Neuronal stem cell (in vitro differentiated cells): ENCODE measurements around the gene BMPER.

Experiments
- DNase-seq: peaks from one replicate; pipeline ENCODE4 v3.0.0-alpha.2; 2013; ENCODE audit warnings: low spot score
- H2AFZ ChIP-seq: one replicate; pipeline ENCODE4 v1.6.1; 2013; ENCODE audit warnings: mild to moderate bottlenecking, low read length, inconsistent platforms
- H2AK5ac ChIP-seq: 2 replicates; pipeline ENCODE4 v1.6.1; 2013; ENCODE audit warnings: low read depth, mild to moderate bottlenecking, inconsistent platforms, low read length, moderate library complexity, mixed read lengths
- H2BK120ac ChIP-seq: 2 replicates; pipeline ENCODE4 v1.6.1; 2013; ENCODE audit warnings: low read depth, mild to moderate bottlenecking, inconsistent platforms, low read length, moderate library complexity, mixed read lengths
- H2BK12ac ChIP-seq: one replicate; pipeline ENCODE4 v1.6.1; 2013; ENCODE audit warnings: low read length, inconsistent platforms
- H2BK15ac ChIP-seq: 2 replicates; pipeline ENCODE4 v1.6.1; 2013; ENCODE audit warnings: mild to moderate bottlenecking, low read length, inconsistent platforms, mixed read lengths
- H2BK5ac ChIP-seq: one replicate; pipeline ENCODE4 v1.6.1; 2013; ENCODE audit warnings: inconsistent platforms, mild to moderate bottlenecking, low read length, moderate library complexity
- H3K14ac ChIP-seq: one replicate; pipeline ENCODE4 v1.6.1; 2013; ENCODE audit warnings: low read length, inconsistent platforms
- H3K18ac ChIP-seq: 2 replicates; pipeline ENCODE4 v1.6.1; 2013; ENCODE audit warnings: low read length, inconsistent platforms
- H3K23ac ChIP-seq: 2 replicates; pipeline ENCODE4 v1.6.1; 2013; ENCODE audit warnings: low read depth, mild to moderate bottlenecking, mixed read lengths, low read length, inconsistent platforms; ENCODE audit not compliant: poor library complexity
- H3K27ac ChIP-seq: replicated peaks from 3 replicates; pipeline ENCODE4 v1.5.1; 2013; ENCODE audit warnings: low read length, inconsistent platforms
- H3K27me3 ChIP-seq, 3 experiments: 2 replicates each; pipeline ENCODE4 v1.6.1; 2013; ENCODE audit warnings: low read length in 3 of 3, mild to moderate bottlenecking in 2 of 3, inconsistent platforms in 1 of 3, low read depth in 1 of 3, mixed read lengths in 1 of 3, moderate library complexity in 1 of 3; ENCODE audit not compliant: control insufficient read depth in 3 of 3, insufficient read depth in 3 of 3
- H3K36me3 ChIP-seq, 2 donors: replicated peaks in 1 of 2; 2 replicates each; pipeline ENCODE4 v1.6.1; 2013; ENCODE audit warnings: low read length in 2 of 2; ENCODE audit not compliant: control insufficient read depth in 2 of 2, insufficient read depth in 2 of 2
- H3K4ac ChIP-seq: 2 replicates; pipeline ENCODE4 v1.6.1; 2013; ENCODE audit warnings: inconsistent platforms, mild to moderate bottlenecking, low read length, moderate library complexity
- H3K4me1 ChIP-seq, 2 donors: 1 replicate in 1 of 2; 2 replicates in 1 of 2; pipeline ENCODE4 v1.6.1; 2013; ENCODE audit warnings: low read length in 2 of 2, low read depth in 1 of 2; ENCODE audit not compliant: control insufficient read depth in 2 of 2, insufficient read depth in 1 of 2
- H3K4me2 ChIP-seq: one replicate; pipeline ENCODE4 v1.6.1; 2013; ENCODE audit warnings: mild to moderate bottlenecking, low read length, inconsistent platforms; ENCODE audit not compliant: insufficient read depth, poor library complexity, severe bottlenecking
- H3K4me3 ChIP-seq, 2 donors: 2 replicates each; pipeline ENCODE4 v1.5.1; 2013; ENCODE audit warnings: low read length in 2 of 2, mild to moderate bottlenecking in 2 of 2, inconsistent platforms in 1 of 2, moderate library complexity in 1 of 2
- H3K79me1 ChIP-seq: one replicate; pipeline ENCODE4 v1.6.1; 2013; ENCODE audit warnings: low read depth, mild to moderate bottlenecking, inconsistent platforms, low read length, moderate library complexity
- H3K9ac ChIP-seq: one replicate; pipeline ENCODE4 v1.6.1; 2013; ENCODE audit warnings: mild to moderate bottlenecking, low read depth, low read length, inconsistent platforms; ENCODE audit not compliant: poor library complexity
- H3K9me3 ChIP-seq, 2 donors: replicated peaks in 1 of 2; 2 replicates each; pipeline versions ENCODE3 to v1.6.1; 2013; ENCODE audit warnings: low read length in 2 of 2, mild to moderate bottlenecking in 2 of 2, inconsistent platforms in 1 of 2, low read depth in 1 of 2, mixed read lengths in 1 of 2, moderate library complexity in 1 of 2; ENCODE audit not compliant: control insufficient read depth in 2 of 2, insufficient read depth in 1 of 2
- H4K8ac ChIP-seq: one replicate; pipeline ENCODE4 v1.6.1; 2013; ENCODE audit warnings: low read depth, mild to moderate bottlenecking, inconsistent platforms, low read length, moderate library complexity
- H4K91ac ChIP-seq: one replicate; pipeline ENCODE4 v1.6.1; 2013; ENCODE audit warnings: low read length, low read depth, mild to moderate bottlenecking, inconsistent platforms; ENCODE audit not compliant: poor library complexity
- WGBS, 2 donors: extraction: QIAGEN DNeasy Blood & Tissue Kit; methylation state at CpG; one replicate each; pipeline ENCODE4 v1.1.7; 2013; ENCODE audit warnings: missing lambda C conversion rate in 2 of 2, mixed read lengths in 1 of 2; ENCODE audit not compliant: insufficient read length in 2 of 2, insufficient replicate concordance in 1 of 2; ENCODE audit errors: extremely low coverage in 2 of 2; 5-methylcytosine and 5-hydroxymethylcytosine counted together

The BMPER gene

GRCh38 chr7:34042406-34042805 is 137.1 kb downstream of the BMPER start:
- no peak overlapping the region for H2BK12ac ChIP-seq
- no peak overlapping the region for H3K23ac ChIP-seq
- no peak overlapping the region for H3K4ac ChIP-seq
- WGBS, 2 donors = no CpG with 5 or more reads among the region's 2 CpGs
- H4K8ac ChIP-seq = no peak overlapping the region
- H4K91ac ChIP-seq = no peak overlapping the region
- no peak overlapping the region for H2AFZ ChIP-seq
- no peak overlapping the region for H2BK120ac ChIP-seq
- no peaks in the 10 kb centered on the region for H3K79me1 ChIP-seq
- no peak overlapping the region for H3K4me2 ChIP-seq
- no peak for DNase-seq
- no peaks in the 10 kb centered on the region for H3K4me1 ChIP-seq
- no peak overlapping the region for H2AK5ac ChIP-seq
- no peaks in the 10 kb centered on the region for H3K9me3 ChIP-seq
- no peak overlapping the region for H3K9ac ChIP-seq
- no peak overlapping the region for H3K4me3 ChIP-seq
- no peaks in the 10 kb centered on the region for H3K36me3 ChIP-seq
- no peak overlapping the region for H2BK5ac ChIP-seq
- no peak overlapping the region for H2BK15ac ChIP-seq
- H3K18ac ChIP-seq = no peak overlapping the region
- H3K27ac ChIP-seq = no peak overlapping the region
- H3K27me3 ChIP-seq = no peaks in the 10 kb centered on the region
- no peak overlapping the region for H3K14ac ChIP-seq

GRCh38 chr7:34043461-34044305 is 138.3 kb downstream of the BMPER start:
- no peak overlapping the region for H3K18ac ChIP-seq
- no CpG with 5 or more reads among the region's 4 CpGs for WGBS, 2 donors
- no peak overlapping the region for H3K27ac ChIP-seq
- no peak overlapping the region for H3K23ac ChIP-seq
- no peak overlapping the region for H2AK5ac ChIP-seq
- no peak overlapping the region for H2BK120ac ChIP-seq
- H3K36me3 ChIP-seq = no peaks in the 10 kb centered on the region
- H3K4me2 ChIP-seq = no peak overlapping the region
- no peak overlapping the region for H2BK15ac ChIP-seq
- H4K91ac ChIP-seq = no peak overlapping the region
- H3K9me3 ChIP-seq = no peaks in the 10 kb centered on the region
- no peak overlapping the region for H4K8ac ChIP-seq
- no peak overlapping the region for H3K4ac ChIP-seq
- H2AFZ ChIP-seq = no peak overlapping the region
- H2BK5ac ChIP-seq = no peak overlapping the region
- H3K27me3 ChIP-seq = no peaks in the 10 kb centered on the region
- H3K4me1 ChIP-seq = no peaks in the 10 kb centered on the region
- H3K79me1 ChIP-seq = no peaks in the 10 kb centered on the region
- no peak overlapping the region for H3K9ac ChIP-seq
- no peak overlapping the region for H3K4me3 ChIP-seq
- no peak overlapping the region for H3K14ac ChIP-seq
- DNase-seq = no peak
- H2BK12ac ChIP-seq = no peak overlapping the region

- Histone ChIP-seq H2AFZ (no peak overlapping the region), H2AK5ac (no peak overlapping the region), H2BK120ac (no peak overlapping the region), H3K9ac (no peak overlapping the region), H3K4ac (no peak overlapping the region), H3K27me3 (no peaks in the 10 kb centered on the region), H3K79me1 (no peaks in the 10 kb centered on the region), H4K8ac (no peak overlapping the region), H3K23ac (no peak overlapping the region), H3K9me3 (no peaks in the 10 kb centered on the region), H4K91ac (no peak overlapping the region), H3K4me3 (no peak overlapping the region), H3K4me1 (no peaks in the 10 kb centered on the region), H2BK15ac (no peak overlapping the region), H3K27ac (no peak overlapping the region), H3K36me3 (no peaks in the 10 kb centered on the region), H2BK12ac (no peak overlapping the region), H3K18ac (no peak overlapping the region), H3K14ac (no peak overlapping the region), H2BK5ac (no peak overlapping the region), H3K4me2 (no peak overlapping the region)
- DNase-seq = no peak
- no CpG with 5 or more reads among the region's 2 CpGs for WGBS, 2 donors
These were observed 138.9 kb downstream of the BMPER start for GRCh38 chr7:34044306-34044643.

GRCh38 chr7:34044734-34045353 is 139.5 kb downstream of the BMPER start:
- H4K8ac ChIP-seq = no peak overlapping the region
- H3K18ac ChIP-seq = no peak overlapping the region
- no peak for DNase-seq
- H2BK5ac ChIP-seq = no peak overlapping the region
- H3K14ac ChIP-seq = no peak overlapping the region
- H3K27ac ChIP-seq = no peak overlapping the region
- no peaks in the 10 kb centered on the region for H3K36me3 ChIP-seq
- no peak overlapping the region for H3K23ac ChIP-seq
- no peaks in the 10 kb centered on the region for H3K4me1 ChIP-seq
- H2BK15ac ChIP-seq = no peak overlapping the region
- WGBS, 2 donors = no CpG with 5 or more reads among the region's 7 CpGs
- H2BK120ac ChIP-seq = no peak overlapping the region
- no peaks in the 10 kb centered on the region for H3K27me3 ChIP-seq
- H4K91ac ChIP-seq = no peak overlapping the region
- no peak overlapping the region for H3K4ac ChIP-seq
- no peaks in the 10 kb centered on the region for H3K79me1 ChIP-seq
- H2BK12ac ChIP-seq = no peak overlapping the region
- no peak overlapping the region for H3K4me2 ChIP-seq
- no peak overlapping the region for H2AFZ ChIP-seq
- H3K4me3 ChIP-seq = no peak overlapping the region
- no peak overlapping the region for H3K9ac ChIP-seq
- H3K9me3 ChIP-seq = no peaks in the 10 kb centered on the region
- H2AK5ac ChIP-seq = no peak overlapping the region
